GM13977 (cell line): ENCODE data around the gene FXYD3.

Experiments used
- DNase-seq: peaks from one replicate; pipeline ENCODE4 v3.0.0; 2012; ENCODE audit warnings: low spot score
- in situ Hi-C: fragments of 300-500 bp; cut with MboI; formaldehyde crosslinking; loops from one replicate; pipeline ENCODE4 v1.12.0; 2022; ENCODE audit warnings: low sequenced_read_pairs, low pct_unique_long_range_greater_than_20kb, mixed read lengths, inconsistent platforms; ENCODE audit not compliant: unreplicated experiment
- TF ChIP-seq, protein P1 (sequence below): IDR thresholded peaks from 2 replicates; pipeline ENCODE4 v1.5.1; 2012; ENCODE audit warnings: mild to moderate bottlenecking, control low read depth; ENCODE audit not compliant: insufficient read depth; ENCODE audit errors: extremely low read depth, missing control alignments

FXYD3 gene

DNA sequence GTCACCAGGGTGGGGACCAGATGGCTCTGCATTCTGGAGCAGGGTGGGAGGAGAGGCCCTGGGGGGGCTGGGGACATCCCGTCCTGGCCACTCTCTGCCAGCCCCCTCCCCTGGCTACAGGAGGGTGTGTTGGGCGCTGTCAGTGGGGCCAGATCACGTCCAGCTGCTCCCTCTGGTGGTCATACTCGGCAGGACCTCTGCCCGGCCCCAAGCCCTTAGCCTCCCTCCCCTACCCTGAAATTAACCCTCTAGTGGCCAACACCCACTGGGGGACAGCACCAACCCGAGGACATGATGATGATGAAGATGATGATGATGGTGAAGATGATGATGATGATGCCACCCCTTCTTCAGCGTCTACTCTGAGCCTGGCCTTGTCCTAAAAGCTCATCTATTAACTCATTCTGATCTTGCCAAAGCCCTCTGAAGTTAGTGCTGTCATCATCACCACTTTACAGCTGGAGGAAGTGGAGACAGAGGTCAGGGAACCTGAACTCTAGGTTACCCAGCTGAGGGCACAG is 19.8 kb downstream of the FXYD3 start:
- TF ChIP-seq, protein P1, sequence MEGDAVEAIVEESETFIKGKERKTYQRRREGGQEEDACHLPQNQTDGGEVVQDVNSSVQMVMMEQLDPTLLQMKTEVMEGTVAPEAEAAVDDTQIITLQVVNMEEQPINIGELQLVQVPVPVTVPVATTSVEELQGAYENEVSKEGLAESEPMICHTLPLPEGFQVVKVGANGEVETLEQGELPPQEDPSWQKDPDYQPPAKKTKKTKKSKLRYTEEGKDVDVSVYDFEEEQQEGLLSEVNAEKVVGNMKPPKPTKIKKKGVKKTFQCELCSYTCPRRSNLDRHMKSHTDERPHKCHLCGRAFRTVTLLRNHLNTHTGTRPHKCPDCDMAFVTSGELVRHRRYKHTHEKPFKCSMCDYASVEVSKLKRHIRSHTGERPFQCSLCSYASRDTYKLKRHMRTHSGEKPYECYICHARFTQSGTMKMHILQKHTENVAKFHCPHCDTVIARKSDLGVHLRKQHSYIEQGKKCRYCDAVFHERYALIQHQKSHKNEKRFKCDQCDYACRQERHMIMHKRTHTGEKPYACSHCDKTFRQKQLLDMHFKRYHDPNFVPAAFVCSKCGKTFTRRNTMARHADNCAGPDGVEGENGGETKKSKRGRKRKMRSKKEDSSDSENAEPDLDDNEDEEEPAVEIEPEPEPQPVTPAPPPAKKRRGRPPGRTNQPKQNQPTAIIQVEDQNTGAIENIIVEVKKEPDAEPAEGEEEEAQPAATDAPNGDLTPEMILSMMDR = peak; percentile 93
- peak; percentile 93 for DNase-seq
- in situ Hi-C loops = no loop called here

DNA sequence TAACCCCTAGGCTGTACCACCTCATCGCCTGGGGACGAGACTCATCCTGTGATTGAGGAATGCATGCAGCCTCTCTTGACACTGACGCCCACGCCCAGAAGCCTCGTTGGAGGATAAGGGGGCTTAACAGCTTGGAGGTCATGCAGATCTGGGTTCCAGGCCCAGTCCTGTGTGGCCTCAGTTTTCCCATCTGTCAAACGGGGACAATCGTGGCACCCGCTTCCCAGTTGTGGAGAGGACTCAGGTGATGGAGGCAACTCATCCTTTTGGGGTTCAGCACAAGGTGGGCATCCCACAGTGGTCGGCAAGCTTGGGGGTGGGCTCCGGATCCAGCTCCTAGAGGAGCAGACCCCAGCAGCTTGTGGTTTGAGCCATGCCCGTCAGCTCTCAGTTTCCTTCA is 20.6 kb downstream of the FXYD3 start:
- TF ChIP-seq, protein P1 = no peak
- DNase-seq = no peak
- in situ Hi-C loops = no loop called here

DNA sequence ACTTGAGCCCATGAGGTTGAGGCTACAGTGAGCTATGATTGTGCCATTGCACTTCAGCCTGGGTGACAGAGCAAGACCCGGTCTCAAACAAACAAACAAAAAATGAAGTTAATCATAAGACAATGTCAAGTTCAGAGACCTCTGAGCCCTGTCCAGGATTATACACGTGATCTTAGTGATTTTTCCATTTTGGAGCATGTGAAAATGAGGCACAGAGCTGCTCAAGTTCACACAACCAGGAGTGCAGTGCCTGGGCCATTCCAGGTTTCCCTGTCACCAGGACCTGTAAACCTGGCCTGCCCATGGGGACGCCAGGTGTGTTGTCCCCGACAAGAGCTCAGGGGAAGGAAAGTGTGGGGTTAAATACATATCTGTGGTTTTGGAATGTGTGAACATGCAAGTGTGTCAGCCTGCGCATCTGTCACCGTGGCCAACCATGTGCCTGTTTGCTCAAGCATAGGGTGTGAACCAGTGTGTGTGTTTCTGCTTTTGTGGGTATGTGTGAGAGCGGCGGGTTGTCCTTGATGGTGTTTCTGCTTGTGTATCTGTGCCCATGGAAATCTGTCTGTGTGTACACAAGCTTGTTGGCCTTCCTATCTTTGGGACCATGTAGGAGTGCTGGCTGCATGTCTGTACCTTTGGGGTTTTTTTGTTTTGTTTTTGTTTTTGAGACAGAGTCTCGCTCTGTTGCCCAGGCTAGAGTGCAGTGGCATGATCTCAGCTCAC is 21.5 kb downstream of the FXYD3 start:
- in situ Hi-C loops = no loop called here
- DNase-seq = no peak
- TF ChIP-seq, protein P1 = no peak

DNA sequence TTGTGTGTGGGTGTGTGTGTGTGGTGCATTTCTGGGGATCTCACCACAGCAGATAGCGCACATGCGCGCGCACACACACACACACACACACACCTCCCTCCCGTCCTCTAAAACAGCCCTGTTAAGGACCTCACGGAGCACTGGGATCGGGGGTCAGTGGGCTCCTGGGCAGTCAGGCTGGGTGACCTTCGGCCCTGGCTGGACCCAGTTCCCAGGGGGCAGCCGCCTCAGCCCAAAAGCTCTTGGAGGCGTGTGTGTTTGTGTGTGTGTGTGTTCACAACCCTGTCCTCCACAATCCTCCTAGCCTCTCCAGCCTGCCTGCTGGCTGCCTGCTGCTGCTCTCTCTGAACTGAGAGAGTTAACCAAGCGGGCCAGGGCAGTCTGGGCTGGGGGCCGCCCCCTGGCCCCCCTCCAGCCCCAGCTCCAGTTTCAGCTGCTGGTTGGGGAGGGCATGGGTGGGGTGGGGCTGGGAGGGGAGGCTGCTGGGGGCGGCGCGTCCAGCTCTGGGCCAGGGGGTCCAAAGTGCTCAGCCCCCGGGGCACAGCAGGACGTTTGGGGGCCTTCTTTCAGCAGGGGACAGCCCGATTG is 22.8 kb downstream of the FXYD3 start, which contains the start of gene FXYD1:
TSS of gene FXYD1 (plus strand) at position 520 of the 588 bp plus-strand sequence. CDS start 1,256 bp downstream, outside the sequence.
- in situ Hi-C loops = no loop called here

DNA sequence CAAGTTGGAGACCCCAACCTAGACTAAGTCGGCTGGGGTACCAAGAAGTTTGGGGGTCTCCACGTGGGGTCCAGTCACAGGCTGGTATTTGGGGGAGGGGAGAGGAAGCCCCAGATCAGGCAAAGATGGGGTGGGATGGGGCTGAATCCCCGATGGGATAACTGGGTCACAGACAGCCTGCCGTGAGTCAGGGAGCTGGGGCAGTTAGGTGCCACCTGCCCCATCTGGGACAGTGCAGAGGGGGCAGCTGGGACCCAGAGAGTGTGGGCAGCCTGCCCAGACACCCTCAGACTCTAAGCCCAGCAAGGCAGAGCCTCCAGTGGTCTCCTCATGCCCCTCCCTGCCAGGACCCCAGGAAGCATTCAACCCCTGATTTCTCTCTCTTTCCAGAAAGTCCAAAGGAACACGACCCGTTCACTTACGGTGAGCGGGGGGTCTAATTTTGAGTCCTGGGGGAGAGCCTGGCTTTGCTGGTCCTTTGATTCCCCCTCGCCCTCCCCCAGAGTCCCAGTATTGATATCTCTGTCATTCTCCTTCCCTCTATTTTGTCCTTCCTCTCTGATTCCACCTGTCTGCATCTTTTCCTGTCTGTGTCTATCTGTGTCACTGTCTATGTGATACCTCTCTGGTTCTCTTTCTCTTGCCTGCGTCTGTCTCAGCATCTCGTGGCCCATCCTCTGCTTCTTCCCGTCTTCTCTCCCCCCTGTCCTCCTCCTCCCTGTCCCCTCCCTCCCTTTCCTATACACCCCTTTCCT is 24.8 kb downstream of the FXYD3 start:
- TF ChIP-seq, protein P1 = no peak
- in situ Hi-C loops = no loop called here
- no peak for DNase-seq

More for the DNA sequence above, 22.8 kb downstream of the FXYD3 start, which contains the start of gene FXYD1:
- no peak for DNase-seq
- TF ChIP-seq, protein P1 = no peak

DNA sequence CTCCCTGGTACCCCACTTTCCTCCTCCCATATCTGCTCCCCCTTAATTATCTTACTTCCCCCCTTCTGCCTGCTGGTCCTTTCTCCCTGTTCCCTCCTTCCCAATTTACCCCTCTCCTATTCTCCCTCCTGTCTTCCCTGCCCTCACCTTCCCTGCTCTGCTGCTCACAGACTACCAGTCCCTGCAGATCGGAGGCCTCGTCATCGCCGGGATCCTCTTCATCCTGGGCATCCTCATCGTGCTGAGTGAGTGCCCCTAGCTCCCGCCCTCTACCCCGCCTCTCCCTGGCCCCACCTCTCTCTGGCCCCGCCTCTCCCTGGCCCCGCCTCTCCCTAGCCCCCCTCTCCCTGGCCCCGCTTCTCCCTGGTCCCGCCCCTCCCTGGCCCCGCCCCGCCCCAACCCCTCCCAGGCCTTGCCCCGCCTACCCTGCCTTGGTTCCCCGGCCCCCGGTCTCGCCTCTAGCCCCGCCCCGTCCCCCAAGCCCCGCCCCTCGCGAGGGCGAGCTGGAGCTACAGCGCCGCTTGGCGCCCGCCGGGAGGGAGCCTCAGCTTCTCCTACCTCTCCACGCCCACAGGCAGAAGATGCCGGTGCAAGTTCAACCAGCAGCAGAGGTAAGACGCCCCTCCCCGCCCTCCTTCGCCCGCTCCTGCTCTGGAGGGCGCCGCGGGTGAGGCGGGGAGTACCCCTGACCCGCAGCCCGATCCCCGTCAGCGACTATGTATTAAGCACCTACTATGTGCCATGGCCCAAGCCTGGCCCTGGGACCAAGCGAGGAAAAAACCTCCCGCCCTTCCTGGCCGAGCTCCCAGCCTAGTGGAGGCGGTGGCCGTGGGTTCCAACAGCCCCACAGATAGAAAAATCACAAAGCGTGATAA is 25.6 kb downstream of the FXYD3 start:
- DNase-seq = peak; percentile 100
- TF ChIP-seq, protein P1 = peak; percentile 64
- in situ Hi-C loops = no loop called here
